Thyroid gland (tissue), 4 donors: ENCODE data around the gene AP3B1.

Source experiments
- CTCF ChIP-seq, 6 experiments: fragments of 200-600 bp in 3 of 6; fragments of 450-650 bp in 3 of 6; sonication (generic) in 3 of 6; IDR thresholded peaks; one replicate each; pipeline ENCODE4 v1.5.1; 2016 to 2019; ENCODE audit warnings: antibody characterized with exemption in 6 of 6, mild to moderate bottlenecking in 2 of 6, inconsistent platforms in 1 of 6, moderate library complexity in 1 of 6
- POLR2A ChIP-seq, 2 donors: fragments of 450-650 bp; IDR thresholded peaks; one replicate each; pipeline ENCODE4 v1.6.1; 2017; ENCODE audit warnings: antibody characterized with exemption in 2 of 2, mild to moderate bottlenecking in 2 of 2, moderate library complexity in 1 of 2

GRCh38 chr5:78137290-78137689, 157.2 kb downstream of the AP3B1 start:
- TF ChIP-seq CTCF (IDR thresholded peaks at IDR 0.05): no peak
- no peak for TF ChIP-seq POLR2A (IDR thresholded peaks at IDR 0.05)
